Activated naive CD4-positive, alpha-beta T cell treated with anti-CD3 and anti-CD28 coated beads for 36 hours (primary cell): ENCODE results near the gene SLC8B1. TPM values are rescaled to one million over a fixed set of nuclear protein-coding genes. Genes with fewer than 3 reads are reported as not detected.

Source experiments
- CTCF ChIA-PET: fragments of 350-600 bp; sonication (Branson Sonifier 250); formaldehyde crosslinking; loops from one replicate; lab custom pipeline; 2021; ENCODE audit warnings: antibody characterized with exemption; lab: Charles Lee
- DNase-seq: peaks from one replicate; pipeline ENCODE4 v3.0.0-alpha.2; 2020
- H3K27ac Mint-ChIP-seq: one replicate; pipeline ENCODE4 v1.8.0; 2021; ENCODE audit warnings: mild to moderate bottlenecking, mixed read lengths
- H3K27me3 Mint-ChIP-seq: one replicate; pipeline ENCODE4 v1.8.0; 2021; ENCODE audit warnings: low read depth, mixed read lengths
- H3K36me3 Mint-ChIP-seq: one replicate; pipeline ENCODE4 v1.8.0; 2021; ENCODE audit warnings: low read depth, mixed read lengths
- H3K4me1 Mint-ChIP-seq: one replicate; pipeline ENCODE4 v1.8.0; 2021; ENCODE audit warnings: low read depth, mixed read lengths
- H3K4me3 Mint-ChIP-seq: one replicate; pipeline ENCODE4 v1.8.0; 2021; ENCODE audit warnings: mild to moderate bottlenecking, moderate library complexity, mixed read lengths
- H3K9me3 Mint-ChIP-seq: one replicate; pipeline ENCODE4 v1.8.0; 2021; ENCODE audit warnings: mixed read lengths
- intact Hi-C: fragments of 100-400 bp; cut with micrococcal nuclease; formaldehyde crosslinking; loops from one replicate; pipeline ENCODE4 v1.15.1; 2023
- total RNA-seq, 2 experiments: library from RNA; stranded (reverse); gene quantifications; one replicate each; pipeline ENCODE4 v1.2.3, GENCODE V29; 2021

The SLC8B1 gene
- total RNA-seq, 2 experiments from 2014 or later = 20.2 to 20.4 TPM

GRCh38 chr12:113285679-113286610 is 49.0 kb downstream of the SLC8B1 start:
- Mint-ChIP-seq H3K4me1 (no peaks in the 10 kb centered on the region), H3K36me3 (peaks cover 4% of the 10 kb centered on the region)

GRCh38 chr12:113284751-113285150 is 50.2 kb downstream of the SLC8B1 start:
- Mint-ChIP-seq H3K36me3 (peaks cover 7% of the 10 kb centered on the region), H3K27me3 (no peaks in the 10 kb centered on the region), H3K27ac (no peak overlapping the region), H3K4me3 (no peak overlapping the region), H3K4me1 (no peaks in the 10 kb centered on the region), H3K9me3 (no peaks in the 10 kb centered on the region)
- CTCF ChIA-PET = interaction anchor here (0.8 to 1.6 kb wide), 2 partner anchors 70 to 111 kb away, joined by 3 read pairs; no protein-coding TSS in a partner anchor
- no peak for DNase-seq
- intact Hi-C loops = no loop called here

More at GRCh38 chr12:113285679-113286610, 49.0 kb downstream of the SLC8B1 start:
- H3K27ac Mint-ChIP-seq = no peak overlapping the region
- no peaks in the 10 kb centered on the region for H3K9me3 Mint-ChIP-seq
- H3K27me3 Mint-ChIP-seq = no peaks in the 10 kb centered on the region
- no peak overlapping the region for H3K4me3 Mint-ChIP-seq
- CTCF ChIA-PET = no interaction called here
- intact Hi-C loops = no loop called here
- DNase-seq = no peak

- DNase-seq = no peak
- H3K27me3 Mint-ChIP-seq = no peaks in the 10 kb centered on the region
- no peak overlapping the region for H3K4me3 Mint-ChIP-seq
- H3K27ac Mint-ChIP-seq = peak overlapping the region; percentile 22
- CTCF ChIA-PET = interaction anchor here (1.5 kb wide), 1 partner anchor 81 kb away, joined by 3 read pairs; no protein-coding TSS in a partner anchor
- intact Hi-C loops = no loop called here
- peaks cover 15% of the 10 kb centered on the region for H3K36me3 Mint-ChIP-seq
- H3K4me1 Mint-ChIP-seq = no peaks in the 10 kb centered on the region
- no peaks in the 10 kb centered on the region for H3K9me3 Mint-ChIP-seq
Measured at GRCh38 chr12:113278633-113279032, 56.3 kb downstream of the SLC8B1 start.

- Mint-ChIP-seq H3K27ac (no peak overlapping the region), H3K9me3 (no peaks in the 10 kb centered on the region), H3K27me3 (no peaks in the 10 kb centered on the region), H3K4me1 (no peaks in the 10 kb centered on the region), H3K4me3 (no peak overlapping the region), H3K36me3 (peaks cover 16% of the 10 kb centered on the region)
- no peak for DNase-seq
- intact Hi-C loops = no loop called here
- CTCF ChIA-PET = interaction anchor here (1.5 kb wide), 1 partner anchor 81 kb away, joined by 3 read pairs; no protein-coding TSS in a partner anchor
Measured at GRCh38 chr12:113278141-113278540, 56.8 kb downstream of the SLC8B1 start.

- no peaks in the 10 kb centered on the region for H3K27me3 Mint-ChIP-seq
- no peaks in the 10 kb centered on the region for H3K9me3 Mint-ChIP-seq
- H3K27ac Mint-ChIP-seq = peak overlapping the region; percentile 24
- CTCF ChIA-PET = interaction anchor here (1.5 kb wide), 1 partner anchor 80 kb away, joined by 3 read pairs; no protein-coding TSS in a partner anchor
- H3K4me1 Mint-ChIP-seq = peaks cover 3% of the 10 kb centered on the region
- no peak for DNase-seq
- intact Hi-C loops = no loop called here
- H3K4me3 Mint-ChIP-seq = no peak overlapping the region
- H3K36me3 Mint-ChIP-seq = peaks cover 20% of the 10 kb centered on the region
Measured at GRCh38 chr12:113277511-113277910, 57.4 kb downstream of the SLC8B1 start.

- Mint-ChIP-seq H3K4me1 (peaks cover 7% of the 10 kb centered on the region), H3K27ac (no peak overlapping the region)
- intact Hi-C loops = no loop called here
Measured at GRCh38 chr12:113276946-113277500, 57.9 kb downstream of the SLC8B1 start.

GRCh38 chr12:113276306-113276705 is 58.6 kb downstream of the SLC8B1 start:
- CTCF ChIA-PET = no interaction called here
- peaks cover 24% of the 10 kb centered on the region for H3K36me3 Mint-ChIP-seq
- no peak overlapping the region for H3K27ac Mint-ChIP-seq
- no peak for DNase-seq
- H3K4me3 Mint-ChIP-seq = no peak overlapping the region
- H3K27me3 Mint-ChIP-seq = no peaks in the 10 kb centered on the region
- H3K4me1 Mint-ChIP-seq = peaks cover 14% of the 10 kb centered on the region
- intact Hi-C loops = no loop called here
- H3K9me3 Mint-ChIP-seq = no peaks in the 10 kb centered on the region

More at GRCh38 chr12:113276946-113277500, 57.9 kb downstream of the SLC8B1 start:
- no peak overlapping the region for H3K4me3 Mint-ChIP-seq
- H3K9me3 Mint-ChIP-seq = no peaks in the 10 kb centered on the region
- CTCF ChIA-PET = interaction anchor here (1.5 kb wide), 1 partner anchor 79 kb away, joined by 3 read pairs; no protein-coding TSS in a partner anchor
- peaks cover 22% of the 10 kb centered on the region for H3K36me3 Mint-ChIP-seq
- no peaks in the 10 kb centered on the region for H3K27me3 Mint-ChIP-seq
- DNase-seq = no peak

- CTCF ChIA-PET = no interaction called here
- DNase-seq = no peak
- Mint-ChIP-seq H3K4me1 (peaks cover 17% of the 10 kb centered on the region), H3K9me3 (no peaks in the 10 kb centered on the region), H3K4me3 (no peak overlapping the region), H3K36me3 (peaks cover 24% of the 10 kb centered on the region), H3K27me3 (no peaks in the 10 kb centered on the region), H3K27ac (no peak overlapping the region)
- intact Hi-C loops = no loop called here
Measured at GRCh38 chr12:113274848-113275247, 60.1 kb downstream of the SLC8B1 start.

GRCh38 chr12:113273053-113273725 is 61.7 kb downstream of the SLC8B1 start:
- intact Hi-C loops = no loop called here
- Mint-ChIP-seq H3K4me1 (peaks cover 17% of the 10 kb centered on the region), H3K27ac (no peak overlapping the region), H3K27me3 (no peaks in the 10 kb centered on the region), H3K9me3 (no peaks in the 10 kb centered on the region), H3K4me3 (no peak overlapping the region), H3K36me3 (peaks cover 28% of the 10 kb centered on the region)
- no peak for DNase-seq
- CTCF ChIA-PET = no interaction called here

- intact Hi-C loops = no loop called here
- peak; percentile 48 for DNase-seq
- Mint-ChIP-seq H3K4me3 (no peak overlapping the region), H3K27me3 (no peaks in the 10 kb centered on the region), H3K9me3 (no peaks in the 10 kb centered on the region), H3K4me1 (peaks cover 19% of the 10 kb centered on the region), H3K27ac (peak overlapping the region; percentile 50), H3K36me3 (peaks cover 36% of the 10 kb centered on the region)
- CTCF ChIA-PET = no interaction called here
Measured at GRCh38 chr12:113271853-113272561, 62.9 kb downstream of the SLC8B1 start.

- no peaks in the 10 kb centered on the region for H3K9me3 Mint-ChIP-seq
Measured at GRCh38 chr12:113271466-113271852, 63.5 kb downstream of the SLC8B1 start.

GRCh38 chr12:113270709-113271009 is 64.2 kb downstream of the SLC8B1 start:
- Mint-ChIP-seq H3K27ac (no peak overlapping the region), H3K36me3 (peaks cover 45% of the 10 kb centered on the region), H3K9me3 (no peaks in the 10 kb centered on the region), H3K4me1 (peaks cover 24% of the 10 kb centered on the region), H3K4me3 (no peak overlapping the region), H3K27me3 (no peaks in the 10 kb centered on the region)
- no peak for DNase-seq
- intact Hi-C loops = no loop called here
- CTCF ChIA-PET = no interaction called here

More at GRCh38 chr12:113271466-113271852, 63.5 kb downstream of the SLC8B1 start:
- Mint-ChIP-seq H3K27ac (no peak overlapping the region), H3K4me1 (peaks cover 21% of the 10 kb centered on the region), H3K27me3 (no peaks in the 10 kb centered on the region), H3K4me3 (no peak overlapping the region), H3K36me3 (peaks cover 39% of the 10 kb centered on the region)
- CTCF ChIA-PET = no interaction called here
- intact Hi-C loops = no loop called here
- DNase-seq = no peak
